BLaER1 (cell line): Measurements from ENCODE around the gene NDUFA11.
A peak's percentile ranks its signal among the peaks of the same experiment; 100 is the strongest.
"Not testable (repeated sequence)": the region's sequence is repeated elsewhere in the genome, so short reads cannot be mapped to it uniquely, and the experiment has no call there.

Experiments used
- H3K27ac ChIP-seq: shearing (Covaris generic); formaldehyde crosslinking; 2 replicates; pipeline ENCODE4 v1.8.1; 2022
- H3K27me3 ChIP-seq: shearing (Covaris generic); formaldehyde crosslinking; 2 replicates; pipeline ENCODE4 v1.8.1; 2022
- H3K36me3 ChIP-seq: shearing (Covaris generic); formaldehyde crosslinking; 2 replicates; pipeline ENCODE4 v1.8.1; 2022
- H3K4me1 ChIP-seq: shearing (Covaris generic); formaldehyde crosslinking; 2 replicates; pipeline ENCODE4 v1.8.1; 2022
- H3K4me2 ChIP-seq: shearing (Covaris generic); formaldehyde crosslinking; 2 replicates; pipeline ENCODE4 v1.8.1; 2022
- H3K4me3 ChIP-seq: shearing (Covaris generic); formaldehyde crosslinking; 2 replicates; pipeline ENCODE4 v1.8.1; 2022
- H3K9ac ChIP-seq: shearing (Covaris generic); formaldehyde crosslinking; 2 replicates; pipeline ENCODE4 v1.8.1; 2022
- H3K9me3 ChIP-seq: shearing (Covaris generic); formaldehyde crosslinking; 2 replicates; pipeline ENCODE4 v1.8.1; 2022
- H4K20me1 ChIP-seq: shearing (Covaris generic); formaldehyde crosslinking; 2 replicates; pipeline ENCODE4 v1.8.1; 2022
- Cebpa-rat ChIP-seq: shearing (Covaris generic); IDR thresholded peaks from 2 replicates; pipeline ENCODE4 v1.8.1; 2022

NDUFA11 gene

DNA sequence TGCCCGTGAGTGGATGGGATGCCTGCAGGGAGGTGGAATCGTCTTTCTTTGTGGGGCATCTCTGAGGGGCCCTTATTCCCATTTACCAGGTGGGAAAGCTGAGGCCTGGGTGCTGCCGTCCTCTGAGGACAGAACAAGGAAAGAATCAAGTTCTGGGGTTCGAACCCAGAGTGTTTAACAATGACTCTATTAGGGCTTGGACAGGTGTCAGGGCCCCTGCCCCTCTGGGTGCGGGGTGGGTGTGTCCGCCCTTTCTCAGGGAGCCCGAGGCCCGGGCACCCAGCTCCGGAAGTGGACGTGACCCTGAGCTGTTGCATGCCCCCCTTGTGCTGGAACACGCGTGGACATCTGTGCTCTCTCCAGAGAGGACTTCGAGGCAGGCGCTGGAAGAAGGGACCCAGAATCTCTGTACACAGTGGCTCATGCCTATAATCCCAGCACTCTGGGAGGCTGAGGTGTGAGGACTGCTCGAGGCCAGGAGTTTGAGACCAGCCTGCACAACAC is 10.8 kb downstream of the NDUFA11 start:
- no peak overlapping the region for H3K27ac ChIP-seq
- H3K36me3 ChIP-seq = peaks cover 49% of the 10 kb centered on the region
- no peak overlapping the region for H3K4me3 ChIP-seq
- H3K9me3 ChIP-seq = no peaks in the 10 kb centered on the region
- 0 out of 2 replicates have a peak overlapping the region, but pooled peaks have one; percentile 4 for H3K9ac ChIP-seq
- peaks cover 26% of the 10 kb centered on the region for H3K4me1 ChIP-seq
- no peak overlapping the region for H3K4me2 ChIP-seq
- H3K27me3 ChIP-seq = no peaks in the 10 kb centered on the region
- no peak for TF ChIP-seq Cebpa-rat
- peaks cover 60% of the 10 kb centered on the region for H4K20me1 ChIP-seq

DNA sequence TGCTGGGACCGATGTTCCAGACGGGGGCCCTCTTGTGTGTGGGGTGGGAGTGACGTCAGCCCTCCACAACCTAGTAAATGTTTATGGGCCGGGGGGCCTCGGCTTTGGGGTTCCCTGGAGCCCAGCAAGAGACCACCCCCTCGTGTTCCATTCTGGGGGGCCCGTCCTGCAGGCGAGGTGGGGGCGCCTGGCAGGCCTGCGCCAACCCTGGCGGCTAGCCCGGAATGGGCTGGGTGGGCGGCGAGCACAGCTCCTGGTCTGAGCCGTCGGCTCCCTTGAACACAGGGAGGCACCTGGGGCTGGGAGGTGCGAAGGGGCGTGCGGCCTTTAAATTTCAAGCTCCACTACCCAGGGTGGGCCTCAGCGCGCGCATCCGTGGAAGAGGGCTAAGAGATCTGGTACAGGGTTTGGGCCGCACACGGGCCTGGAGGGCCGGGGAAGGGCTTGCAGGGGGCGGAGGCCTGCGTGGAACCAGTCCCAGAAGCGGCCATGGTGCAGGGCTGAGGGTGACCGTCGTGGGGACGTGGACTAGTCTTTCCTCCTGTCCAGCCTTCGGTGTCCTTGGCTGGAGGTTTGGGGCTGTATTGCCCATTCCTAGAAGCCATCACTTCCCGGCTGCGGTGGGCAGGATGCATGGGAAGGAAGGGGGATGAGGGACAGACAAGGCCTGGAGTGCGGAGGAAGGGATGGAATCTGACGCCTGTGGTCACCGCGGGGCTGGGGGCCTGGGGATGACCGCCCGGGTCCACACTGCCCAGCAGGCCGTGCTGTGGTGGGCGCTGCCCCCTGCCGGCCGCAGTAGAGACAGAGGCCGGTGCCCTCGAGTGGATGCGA is 11.4 kb downstream of the NDUFA11 start:
- H3K27me3 ChIP-seq = no peaks in the 10 kb centered on the region
- peaks cover 53% of the 10 kb centered on the region for H4K20me1 ChIP-seq
- H3K27ac ChIP-seq = no peak overlapping the region
- H3K4me2 ChIP-seq = no peak overlapping the region
- no peak for TF ChIP-seq Cebpa-rat
- peaks cover 42% of the 10 kb centered on the region for H3K36me3 ChIP-seq
- H3K9ac ChIP-seq = 0 out of 2 replicates have a peak overlapping the region, but pooled peaks have one; percentile 4
- H3K4me1 ChIP-seq = peaks cover 25% of the 10 kb centered on the region
- no peak overlapping the region for H3K4me3 ChIP-seq
- no peaks in the 10 kb centered on the region for H3K9me3 ChIP-seq

DNA sequence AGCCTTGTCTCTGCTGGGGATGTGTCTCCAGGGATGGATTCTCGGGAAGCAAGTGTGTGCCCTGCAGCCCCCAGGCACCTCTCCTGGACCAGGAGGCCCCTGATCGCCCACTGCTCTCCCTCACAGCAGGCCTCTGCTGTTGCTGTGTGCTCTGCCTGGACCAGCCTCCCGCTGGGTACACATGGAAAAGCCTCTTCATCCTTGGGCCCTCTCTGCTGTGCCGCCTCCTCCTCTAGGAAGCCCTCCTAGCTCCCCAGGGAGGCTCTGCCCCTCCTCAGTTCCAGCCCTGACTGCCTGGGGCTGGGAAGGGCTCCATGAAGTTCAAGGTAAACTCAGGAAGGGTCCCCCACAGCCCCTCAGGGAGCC is 12.0 kb downstream of the NDUFA11 start:
- no peak overlapping the region for H3K4me2 ChIP-seq
- peaks cover 47% of the 10 kb centered on the region for H4K20me1 ChIP-seq
- no peak overlapping the region for H3K4me3 ChIP-seq
- no peaks in the 10 kb centered on the region for H3K27me3 ChIP-seq
- H3K9ac ChIP-seq = no peak overlapping the region
- no peak for TF ChIP-seq Cebpa-rat
- H3K36me3 ChIP-seq = peaks cover 36% of the 10 kb centered on the region
- H3K27ac ChIP-seq = no peak overlapping the region
- H3K4me1 ChIP-seq = peaks cover 25% of the 10 kb centered on the region
- H3K9me3 ChIP-seq = no peaks in the 10 kb centered on the region

DNA sequence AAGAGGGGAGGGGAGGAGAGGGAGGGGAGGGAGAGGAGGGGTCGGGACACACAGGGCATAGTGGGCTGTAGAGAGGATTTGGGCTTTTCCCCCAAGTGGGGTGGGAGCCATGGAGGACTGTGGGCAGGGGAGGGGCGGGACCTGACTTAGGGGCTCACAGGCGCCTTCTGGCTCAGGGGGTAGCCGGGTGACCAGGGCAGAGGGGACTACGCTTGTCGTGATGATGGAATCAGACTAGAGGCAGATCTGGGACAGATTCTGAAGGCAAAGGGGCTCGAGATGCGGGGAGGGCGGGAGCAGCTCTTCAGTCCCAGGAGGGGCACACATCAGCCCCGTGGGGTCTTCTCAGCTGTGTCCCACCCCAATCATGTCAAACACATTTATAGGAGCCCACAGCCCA is 13.5 kb downstream of the NDUFA11 start:
- no peak overlapping the region for H3K9ac ChIP-seq
- peaks cover 25% of the 10 kb centered on the region for H3K4me1 ChIP-seq
- peaks cover 23% of the 10 kb centered on the region for H3K36me3 ChIP-seq
- H3K4me2 ChIP-seq = peak overlapping the region; percentile 17; the same call in 1 of the 2 replicates
- H3K27me3 ChIP-seq = no peaks in the 10 kb centered on the region
- no peak overlapping the region for H3K4me3 ChIP-seq
- no peaks in the 10 kb centered on the region for H3K9me3 ChIP-seq
- peaks cover 37% of the 10 kb centered on the region for H4K20me1 ChIP-seq
- no peak overlapping the region for H3K27ac ChIP-seq
- TF ChIP-seq Cebpa-rat = no peak

DNA sequence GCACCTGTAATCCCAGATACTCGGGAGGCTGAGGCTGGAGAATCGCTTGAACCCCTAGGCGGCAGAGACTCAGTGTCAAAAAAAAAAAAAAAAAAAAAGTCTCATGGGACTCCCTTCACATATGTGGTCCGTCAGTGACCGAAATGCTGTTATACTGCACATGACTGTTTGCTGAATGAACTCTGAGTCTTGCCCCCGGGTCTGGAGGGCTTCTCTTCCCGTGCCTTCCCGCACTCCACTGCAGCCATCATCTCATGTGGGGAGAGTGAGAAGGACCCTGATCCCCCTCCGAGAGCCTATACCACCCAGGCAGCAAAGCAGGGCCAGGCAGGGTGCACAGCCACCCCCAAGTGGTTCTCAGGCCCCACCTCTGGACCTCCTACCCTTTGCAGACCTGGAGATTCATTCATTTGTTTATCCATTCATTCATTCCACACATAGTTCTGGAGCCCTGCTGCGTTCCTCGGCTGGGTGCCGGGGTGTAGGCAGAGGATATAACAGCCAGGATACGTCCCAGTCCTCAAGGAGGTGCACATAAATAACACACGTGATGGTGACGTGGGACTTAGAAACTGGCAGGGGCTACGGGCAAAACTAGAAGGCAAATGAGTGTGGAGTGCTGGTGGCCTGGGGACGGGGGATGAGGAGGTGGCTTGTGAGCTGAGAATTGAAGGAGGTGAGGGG is 14.2 kb downstream of the NDUFA11 start:
- no peak for TF ChIP-seq Cebpa-rat
- H3K27me3 ChIP-seq = no peaks in the 10 kb centered on the region
- peaks cover 16% of the 10 kb centered on the region for H3K36me3 ChIP-seq
- H3K9ac ChIP-seq = no peak overlapping the region
- no peaks in the 10 kb centered on the region for H3K9me3 ChIP-seq
- no peak overlapping the region for H3K27ac ChIP-seq
- H3K4me2 ChIP-seq = no peak overlapping the region
- no peak overlapping the region for H3K4me3 ChIP-seq
- H3K4me1 ChIP-seq = peaks cover 25% of the 10 kb centered on the region
- peaks cover 30% of the 10 kb centered on the region for H4K20me1 ChIP-seq

DNA sequence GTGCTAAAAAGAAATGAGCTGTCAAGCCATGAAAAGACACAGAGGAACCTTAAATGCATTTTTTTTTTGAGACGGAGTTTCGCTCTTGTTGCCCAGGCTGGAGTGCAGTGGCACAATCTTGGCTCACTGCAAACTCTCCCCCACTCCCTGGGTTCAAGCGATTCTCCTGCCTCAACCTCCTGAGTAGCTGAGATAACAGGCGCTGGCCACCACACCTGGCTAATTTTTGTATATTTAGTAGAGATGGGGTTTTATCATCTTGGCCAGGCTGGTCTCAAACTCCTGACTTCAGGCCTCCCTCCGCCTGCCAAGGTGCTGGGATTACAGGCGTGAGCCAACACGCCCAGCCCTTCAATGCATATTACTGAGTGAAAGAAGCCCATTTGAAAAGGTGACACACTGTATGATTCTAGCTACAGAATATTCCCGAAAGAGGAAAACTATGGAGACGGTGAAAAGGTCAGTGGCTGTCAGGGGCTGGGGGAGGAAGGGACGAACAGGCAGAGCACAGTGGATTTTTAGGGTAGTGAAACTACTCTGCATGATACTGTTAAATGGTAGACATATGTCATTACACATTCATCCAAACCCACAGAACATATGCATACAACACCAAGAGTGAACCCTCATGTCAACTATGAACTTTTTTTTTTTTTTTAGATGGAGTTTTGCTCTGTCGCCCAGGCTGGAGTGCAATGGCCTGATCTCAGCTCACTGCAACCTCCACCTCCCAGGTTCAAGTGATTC is 19.4 kb downstream of the NDUFA11 start:
- H3K4me2 ChIP-seq, H4K20me1 ChIP-seq, H3K4me3 ChIP-seq, H3K27ac ChIP-seq, H3K36me3 ChIP-seq, H3K27me3 ChIP-seq, H3K9ac ChIP-seq, H3K9me3 ChIP-seq: not testable (repeated sequence)
- H3K4me1 ChIP-seq = peaks cover 14% of the 10 kb centered on the region

DNA sequence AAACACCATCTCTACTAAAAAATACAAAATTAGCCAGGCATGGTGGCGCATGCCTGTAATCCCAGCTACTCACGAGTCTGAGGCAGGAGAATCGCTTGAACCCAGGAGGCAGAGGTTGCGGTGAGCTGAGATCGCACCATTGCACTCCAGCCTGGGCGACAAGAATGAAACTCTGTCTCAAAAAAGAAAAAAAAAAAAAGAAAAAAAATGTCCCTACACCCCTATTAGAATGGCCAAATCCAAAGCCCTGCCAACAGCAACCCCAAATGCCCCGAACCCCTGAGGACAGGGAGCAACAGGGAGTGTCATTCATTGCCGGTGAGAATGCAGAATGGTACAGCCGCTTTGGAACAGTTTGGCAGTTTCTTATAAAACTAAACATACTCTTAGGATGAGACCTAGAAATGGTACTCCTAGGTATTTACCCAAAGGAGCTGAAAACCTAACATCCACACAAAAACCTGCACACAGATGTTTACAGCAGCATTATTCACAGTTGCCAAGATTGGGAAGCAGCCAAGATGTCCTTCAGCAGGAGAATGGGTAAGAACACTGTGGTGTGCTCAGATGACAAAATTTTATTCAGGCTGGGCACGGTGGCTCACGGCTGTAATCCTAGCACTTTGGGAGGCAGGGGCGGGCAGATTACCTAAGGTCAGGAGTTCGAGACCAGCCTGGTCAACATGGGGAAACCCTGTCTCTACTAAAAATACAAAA is 20.3 kb downstream of the NDUFA11 start:
- H3K9ac ChIP-seq, H3K4me2 ChIP-seq, H3K36me3 ChIP-seq, H3K27me3 ChIP-seq, H3K9me3 ChIP-seq, H4K20me1 ChIP-seq, H3K27ac ChIP-seq, H3K4me3 ChIP-seq: not testable (repeated sequence)
- peaks cover 14% of the 10 kb centered on the region for H3K4me1 ChIP-seq

DNA sequence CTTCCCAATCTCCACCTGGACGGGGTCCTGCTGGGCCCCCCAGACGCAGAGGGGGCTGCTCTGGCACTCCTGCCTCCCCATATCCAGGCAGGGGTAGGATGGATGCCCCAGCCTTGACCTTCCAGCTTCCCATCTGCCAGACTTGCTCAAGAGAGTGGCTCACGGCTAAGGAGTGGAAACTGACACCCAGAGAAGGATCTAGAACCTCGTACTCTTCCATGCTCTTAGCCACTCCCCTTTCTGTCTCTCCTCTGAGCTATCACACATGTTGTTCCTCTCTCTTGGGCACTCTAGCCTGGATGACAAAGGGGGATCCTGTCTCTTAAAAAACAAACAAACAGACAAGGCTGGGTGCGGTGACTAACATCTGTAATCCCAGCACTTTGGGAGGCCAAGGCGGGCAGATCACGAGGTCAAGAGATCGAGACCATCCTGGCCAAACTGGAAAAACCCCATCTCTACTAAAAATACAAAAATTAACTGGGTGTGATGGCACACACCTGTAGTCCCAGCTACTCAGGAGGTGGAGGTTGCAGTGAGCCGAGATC is 21.1 kb downstream of the NDUFA11 start:
- no peak overlapping the region for H3K9ac ChIP-seq
- H3K4me3 ChIP-seq = no peak overlapping the region
- no peaks in the 10 kb centered on the region for H3K36me3 ChIP-seq
- H3K4me2 ChIP-seq = no peak overlapping the region
- H3K27ac ChIP-seq = no peak overlapping the region
- peaks cover 19% of the 10 kb centered on the region for H3K4me1 ChIP-seq
- no peaks in the 10 kb centered on the region for H3K9me3 ChIP-seq
- TF ChIP-seq Cebpa-rat = no peak
- H3K27me3 ChIP-seq = no peaks in the 10 kb centered on the region
- no peaks in the 10 kb centered on the region for H4K20me1 ChIP-seq
